ENCODE results near the gene TRH. TPM values are rescaled to one million over a fixed set of nuclear protein-coding genes. Genes with fewer than 3 reads are reported as not detected.

TRH gene
- total RNA-seq, 4 donors from 2014 or later, result 0.30 TPM; not detected in 3

- H3K4me1 ChIP-seq, result peaks cover 0 to 20% (median 17%) of the 10 kb centered on the region in 3 donors
- TF ChIP-seq POLR2AphosphoS5 (IDR thresholded peaks at IDR 0.05) (no peak), POLR2A (IDR thresholded peaks at IDR 0.05) (no peak), CTCF (IDR thresholded peaks at IDR 0.05) (no peak), EP300 (IDR thresholded peaks at IDR 0.05) (no peak)
- H3K36me3 ChIP-seq, result no peaks in the 10 kb centered on the region
- peaks cover 78% of the 10 kb centered on the region for H3K27me3 ChIP-seq
- peak overlapping the region in 1 of 2 donors; percentile 34 for H3K4me3 ChIP-seq
- H3K27ac ChIP-seq, result no peak overlapping the region
- no CpG with 5 or more reads among the region's 27 CpGs for WGBS, 2 donors (ENCODE audit: low coverage in 1 of 2)
- H3K9me3 ChIP-seq, result no peaks in the 10 kb centered on the region
- ATAC-seq, result no peak
These were observed 1.2 kb downstream of the TRH start for GRCh38 chr3:129975705-129976048.

GRCh38 chr3:129976286-129976685, 1.8 kb downstream of the TRH start:
- no peak for ATAC-seq
- Histone ChIP-seq H3K36me3 (no peaks in the 10 kb centered on the region), H3K4me3 (no peak overlapping the region), H3K27ac (no peak overlapping the region), H3K9me3 (no peaks in the 10 kb centered on the region), H3K27me3 (peaks cover 83% of the 10 kb centered on the region), H3K4me1 (peaks cover 0 to 20% (median 17%) of the 10 kb centered on the region in 3 donors)
- WGBS, 2 donors (ENCODE audit: low coverage in 1 of 2), result 100% methylated on average over 2 of the region's 4 CpGs; no CpG with 5 or more reads in 1 of the 2 donors
- TF ChIP-seq POLR2A (IDR thresholded peaks at IDR 0.05) (no peak), EP300 (IDR thresholded peaks at IDR 0.05) (no peak), POLR2AphosphoS5 (IDR thresholded peaks at IDR 0.05) (no peak), CTCF (IDR thresholded peaks at IDR 0.05) (no peak)

GRCh38 chr3:129978123-129978522, 3.6 kb downstream of the TRH start:
- H3K27me3 ChIP-seq, result peaks cover 90% of the 10 kb centered on the region
- H3K4me1 ChIP-seq, result peaks cover 0 to 20% (median 17%) of the 10 kb centered on the region in 3 donors
- WGBS, 2 donors (ENCODE audit: low coverage in 1 of 2), result 83 to 90% methylated on average over 1 of the region's 2 CpGs
- TF ChIP-seq EP300 (IDR thresholded peaks at IDR 0.05), result no peak
- TF ChIP-seq POLR2A (IDR thresholded peaks at IDR 0.05), result no peak
- no peak for TF ChIP-seq CTCF (IDR thresholded peaks at IDR 0.05)
- TF ChIP-seq POLR2AphosphoS5 (IDR thresholded peaks at IDR 0.05), result no peak
- H3K9me3 ChIP-seq, result no peaks in the 10 kb centered on the region
- H3K27ac ChIP-seq, result no peak overlapping the region
- H3K36me3 ChIP-seq, result no peaks in the 10 kb centered on the region
- no peak for ATAC-seq
- no peak overlapping the region for H3K4me3 ChIP-seq

GRCh38 chr3:129979905-129980304, 5.4 kb downstream of the TRH start:
- ATAC-seq, result no peak
- Histone ChIP-seq H3K36me3 (no peaks in the 10 kb centered on the region), H3K9me3 (no peaks in the 10 kb centered on the region), H3K4me3 (no peak overlapping the region), H3K27ac (no peak overlapping the region), H3K4me1 (peaks cover 0 to 12% (median 10%) of the 10 kb centered on the region in 3 donors), H3K27me3 (peaks cover 74% of the 10 kb centered on the region)
- TF ChIP-seq POLR2AphosphoS5 (IDR thresholded peaks at IDR 0.05) (no peak), CTCF (IDR thresholded peaks at IDR 0.05) (no peak), POLR2A (IDR thresholded peaks at IDR 0.05) (no peak), EP300 (IDR thresholded peaks at IDR 0.05) (no peak)
- 80 to 86% methylated on average over 4 to 5 of the region's 5 CpGs for WGBS, 2 donors (ENCODE audit: low coverage in 1 of 2)

- no peak overlapping the region for H3K4me3 ChIP-seq
- TF ChIP-seq EP300 (IDR thresholded peaks at IDR 0.05) (no peak), POLR2AphosphoS5 (IDR thresholded peaks at IDR 0.05) (no peak), CTCF (IDR thresholded peaks at IDR 0.05) (no peak), POLR2A (IDR thresholded peaks at IDR 0.05) (no peak)
- ATAC-seq, result no peak
- no peak overlapping the region for H3K27ac ChIP-seq
- WGBS, 2 donors (ENCODE audit: low coverage in 1 of 2), result 62 to 85% methylated on average over 2 to 8 of the region's 8 CpGs
- H3K9me3 ChIP-seq, result no peaks in the 10 kb centered on the region
- H3K27me3 ChIP-seq, result peaks cover 38% of the 10 kb centered on the region
- H3K36me3 ChIP-seq, result no peaks in the 10 kb centered on the region
- no peaks in the 10 kb centered on the region for H3K4me1 ChIP-seq
These were observed 9.0 kb downstream of the TRH start for GRCh38 chr3:129983561-129983960.
